ENCODE results near the gene STX8.

Gene STX8

DNA sequence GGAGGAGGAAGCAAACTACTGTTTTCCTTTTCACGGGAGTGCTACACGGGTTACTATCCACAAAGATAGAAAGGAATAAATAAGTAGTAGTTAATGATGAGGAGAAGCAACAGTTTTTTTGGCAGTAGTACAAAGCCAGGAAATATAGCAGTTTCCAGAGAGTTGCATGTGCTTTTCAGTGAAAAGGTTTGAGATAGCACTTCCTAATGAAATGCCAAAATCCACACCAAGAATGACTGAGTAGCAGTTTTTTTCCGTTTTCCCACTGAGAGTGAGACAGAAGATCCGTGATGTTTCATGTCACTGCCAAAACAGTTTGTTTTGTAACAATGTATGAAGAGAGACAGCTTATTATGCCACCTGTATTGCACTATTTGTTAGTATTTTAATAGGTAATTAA lies 129.1 kb downstream of the STX8 start:
- Histone ChIP-seq H3K4me3 (no peak overlapping the region), H3K27ac (no peak overlapping the region)
- no peak for DNase-seq (ENCODE audit: low spot score)
- no peak for TF ChIP-seq CTCF (IDR thresholded peaks at IDR 0.05)

DNA sequence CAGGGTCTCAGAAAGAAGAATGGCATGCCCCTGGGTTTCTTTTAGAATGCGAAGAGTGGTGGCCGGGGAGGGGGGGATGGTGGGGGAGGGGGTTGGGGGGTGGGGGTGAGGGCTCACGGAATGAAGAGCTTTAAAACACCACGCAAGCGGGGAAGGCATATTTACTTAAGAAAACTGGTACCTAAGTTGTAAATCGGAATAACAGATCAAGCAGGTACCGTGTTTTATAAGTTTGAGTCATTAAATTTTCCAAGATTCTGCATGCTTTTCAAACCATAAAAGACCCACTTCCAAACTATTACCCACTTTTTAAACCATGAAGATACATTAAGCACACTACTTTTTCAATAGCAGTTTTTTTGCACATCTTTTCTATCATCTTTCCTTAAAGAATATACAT lies 130.2 kb downstream of the STX8 start:
- Histone ChIP-seq H3K4me3 (no peak overlapping the region), H3K27ac (no peak overlapping the region)
- TF ChIP-seq CTCF (IDR thresholded peaks at IDR 0.05), result no peak
- no peak for DNase-seq (ENCODE audit: low spot score)

- no peak for DNase-seq (ENCODE audit: low spot score)
- TF ChIP-seq CTCF (IDR thresholded peaks at IDR 0.05), result no peak
- H3K27ac ChIP-seq, result no peak overlapping the region
- no peak overlapping the region for H3K4me3 ChIP-seq
These were observed 130.9 kb downstream of the STX8 start for GRCh38 chr17:9444687-9445086.

DNA sequence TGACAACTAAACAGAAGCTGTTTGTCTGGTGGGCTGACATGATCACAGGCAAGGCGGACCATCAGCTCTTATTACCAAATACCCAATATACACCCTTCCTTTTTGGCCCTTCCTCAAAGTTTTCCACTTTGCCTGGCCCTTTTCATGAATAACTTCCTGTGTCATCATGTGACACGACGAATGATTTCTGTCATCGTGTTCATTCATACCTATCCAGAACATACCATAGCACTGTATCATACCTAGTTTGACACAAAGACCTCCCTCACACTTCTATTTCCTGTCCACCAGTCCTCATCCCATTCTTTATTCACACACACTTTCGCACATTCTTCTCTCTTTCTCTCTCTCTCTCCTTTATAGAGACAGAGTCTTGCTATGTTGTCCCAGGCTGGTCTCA lies 131.8 kb downstream of the STX8 start:
- no peak overlapping the region for H3K27ac ChIP-seq
- DNase-seq (ENCODE audit: low spot score), result no peak
- no peak overlapping the region for H3K4me3 ChIP-seq
- no peak for TF ChIP-seq CTCF (IDR thresholded peaks at IDR 0.05)

- no peak for DNase-seq (ENCODE audit: low spot score)
- Histone ChIP-seq H3K4me3 (no peak overlapping the region), H3K27ac (no peak overlapping the region)
- no peak for TF ChIP-seq CTCF (IDR thresholded peaks at IDR 0.05)
These were observed 135.8 kb downstream of the STX8 start for GRCh38 chr17:9439851-9440250.

DNA sequence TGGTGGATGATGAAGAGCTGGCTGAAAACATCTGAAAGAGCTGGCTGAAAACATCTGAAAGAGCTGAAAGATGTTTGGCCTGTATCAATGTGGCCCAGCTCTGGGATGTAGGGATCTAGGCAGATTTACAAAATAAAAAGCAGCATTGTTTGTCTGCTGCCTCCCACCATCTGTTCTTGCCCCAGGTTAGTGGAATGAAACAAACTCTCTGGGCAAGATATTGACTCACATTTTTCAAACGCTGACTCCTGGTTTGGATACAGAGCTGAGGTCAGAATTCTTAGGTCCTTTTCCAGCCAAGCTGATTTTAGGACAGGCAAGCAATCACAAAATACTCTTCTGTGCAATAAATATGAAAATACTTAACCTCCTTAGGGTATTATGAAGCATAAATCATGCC lies 139.0 kb downstream of the STX8 start:
- Histone ChIP-seq H3K4me3 (no peak overlapping the region), H3K27ac (no peak overlapping the region)
- no peak for TF ChIP-seq CTCF (IDR thresholded peaks at IDR 0.05)
- DNase-seq (ENCODE audit: low spot score), result no peak

DNA sequence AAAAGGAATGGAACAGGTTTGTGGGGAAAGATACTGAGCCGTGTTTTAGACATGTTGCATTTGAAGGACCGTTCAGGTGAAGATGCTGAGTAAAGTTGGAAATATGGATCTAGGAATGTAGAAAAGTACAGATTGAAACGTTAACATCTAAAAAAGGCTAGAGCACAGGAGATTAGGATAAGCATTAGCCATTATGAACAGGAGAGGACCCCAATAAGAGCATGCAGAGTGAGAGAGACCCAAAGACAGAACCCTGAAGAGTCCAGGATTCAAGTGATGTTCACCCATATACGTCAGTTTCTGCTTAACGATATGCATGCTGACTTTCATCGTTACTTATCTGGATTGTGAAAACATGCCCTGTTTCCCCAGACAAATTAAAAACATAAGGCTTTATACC lies 140.5 kb downstream of the STX8 start:
- Histone ChIP-seq H3K27ac (no peak overlapping the region), H3K4me3 (no peak overlapping the region)
- TF ChIP-seq CTCF (IDR thresholded peaks at IDR 0.05), result no peak
- no peak for DNase-seq (ENCODE audit: low spot score)

Data from coronary artery (tissue), 2 donors.